ENCODE data around the gene DUSP6.

Gene DUSP6

GRCh38 chr12:89356069-89356665, 3.9 kb upstream of the DUSP6 start:
- H3K4me1 ChIP-seq (ENCODE audit: insufficient read depth, low read length): peaks cover 35% of the 10 kb centered on the region
- H3K4me3 ChIP-seq (ENCODE audit: low read length): peak overlapping the region; percentile 79
- peaks cover 64% of the 10 kb centered on the region for H3K27me3 ChIP-seq (ENCODE audit: insufficient read depth, low read length)
- H3K36me3 ChIP-seq (ENCODE audit: insufficient read depth, low read depth, low read length): no peaks in the 10 kb centered on the region
- H3K9ac ChIP-seq (ENCODE audit: low read depth, low read length): no peak overlapping the region
- H3K27ac ChIP-seq (ENCODE audit: low read length): no peak overlapping the region
- no peaks in the 10 kb centered on the region for H3K9me3 ChIP-seq (ENCODE audit: insufficient read depth, low read depth, low read length)

DNA sequence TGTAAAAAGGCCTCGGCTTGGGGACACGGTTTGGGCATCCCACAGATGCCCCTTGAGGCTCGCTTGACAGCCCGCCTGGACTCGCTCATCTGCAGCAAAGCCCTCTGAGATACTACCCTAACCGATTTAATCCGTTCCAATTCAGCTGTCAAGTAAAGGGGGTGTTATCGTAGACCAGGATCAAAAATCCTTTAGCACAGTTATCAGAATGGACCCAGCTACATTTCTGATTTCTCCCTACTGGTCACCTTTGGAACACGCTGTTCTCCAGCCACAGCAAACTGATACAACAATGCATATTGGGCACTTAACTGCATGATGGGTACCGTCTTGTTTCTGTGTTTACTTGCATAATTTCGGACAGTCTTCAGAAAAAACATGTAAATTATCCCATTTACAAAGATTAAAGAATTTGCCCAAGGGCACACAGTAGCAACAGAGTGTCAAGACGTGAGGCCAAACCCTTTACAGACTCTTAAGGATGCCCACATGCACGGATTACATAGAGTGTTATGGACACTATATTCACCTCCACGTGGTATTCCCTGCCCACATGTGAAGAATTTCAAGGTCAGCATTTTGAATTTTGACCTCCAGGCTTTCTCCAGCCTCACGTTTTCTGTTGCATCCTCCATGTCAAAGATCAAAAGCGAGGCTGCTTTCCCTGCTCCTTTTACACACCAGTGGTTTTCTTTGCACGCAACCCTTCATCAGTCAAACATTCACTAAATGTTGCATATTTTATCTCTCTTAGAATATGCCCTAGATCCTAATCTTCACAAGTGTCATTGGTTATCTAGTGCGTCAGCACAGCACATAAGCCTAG, 3.2 kb upstream of the DUSP6 start:
- peaks cover 71% of the 10 kb centered on the region for H3K27me3 ChIP-seq (ENCODE audit: insufficient read depth, low read length)
- H3K27ac ChIP-seq (ENCODE audit: low read length): no peak overlapping the region
- H3K4me3 ChIP-seq (ENCODE audit: low read length): peak overlapping the region; percentile 79
- H3K36me3 ChIP-seq (ENCODE audit: insufficient read depth, low read depth, low read length): peaks cover 5% of the 10 kb centered on the region; the same call in 1 of the 2 replicates
- H3K9me3 ChIP-seq (ENCODE audit: insufficient read depth, low read depth, low read length): no peaks in the 10 kb centered on the region
- peak overlapping the region; percentile 69; the same call in 1 of the 2 replicates for H3K9ac ChIP-seq (ENCODE audit: low read depth, low read length)
- peaks cover 35% of the 10 kb centered on the region for H3K4me1 ChIP-seq (ENCODE audit: insufficient read depth, low read length)

GRCh38 chr12:89354612-89355067, 2.3 kb upstream of the DUSP6 start:
- no peaks in the 10 kb centered on the region for H3K9me3 ChIP-seq (ENCODE audit: insufficient read depth, low read depth, low read length)
- no peak overlapping the region for H3K27ac ChIP-seq (ENCODE audit: low read length)
- H3K36me3 ChIP-seq (ENCODE audit: insufficient read depth, low read depth, low read length): peaks cover 14% of the 10 kb centered on the region; the same call in 1 of the 2 replicates
- H3K9ac ChIP-seq (ENCODE audit: low read depth, low read length): peak overlapping the region; percentile 69
- H3K27me3 ChIP-seq (ENCODE audit: insufficient read depth, low read length): peaks cover 68% of the 10 kb centered on the region
- peak overlapping the region; percentile 79 for H3K4me3 ChIP-seq (ENCODE audit: low read length)
- H3K4me1 ChIP-seq (ENCODE audit: insufficient read depth, low read length): peaks cover 32% of the 10 kb centered on the region

DNA sequence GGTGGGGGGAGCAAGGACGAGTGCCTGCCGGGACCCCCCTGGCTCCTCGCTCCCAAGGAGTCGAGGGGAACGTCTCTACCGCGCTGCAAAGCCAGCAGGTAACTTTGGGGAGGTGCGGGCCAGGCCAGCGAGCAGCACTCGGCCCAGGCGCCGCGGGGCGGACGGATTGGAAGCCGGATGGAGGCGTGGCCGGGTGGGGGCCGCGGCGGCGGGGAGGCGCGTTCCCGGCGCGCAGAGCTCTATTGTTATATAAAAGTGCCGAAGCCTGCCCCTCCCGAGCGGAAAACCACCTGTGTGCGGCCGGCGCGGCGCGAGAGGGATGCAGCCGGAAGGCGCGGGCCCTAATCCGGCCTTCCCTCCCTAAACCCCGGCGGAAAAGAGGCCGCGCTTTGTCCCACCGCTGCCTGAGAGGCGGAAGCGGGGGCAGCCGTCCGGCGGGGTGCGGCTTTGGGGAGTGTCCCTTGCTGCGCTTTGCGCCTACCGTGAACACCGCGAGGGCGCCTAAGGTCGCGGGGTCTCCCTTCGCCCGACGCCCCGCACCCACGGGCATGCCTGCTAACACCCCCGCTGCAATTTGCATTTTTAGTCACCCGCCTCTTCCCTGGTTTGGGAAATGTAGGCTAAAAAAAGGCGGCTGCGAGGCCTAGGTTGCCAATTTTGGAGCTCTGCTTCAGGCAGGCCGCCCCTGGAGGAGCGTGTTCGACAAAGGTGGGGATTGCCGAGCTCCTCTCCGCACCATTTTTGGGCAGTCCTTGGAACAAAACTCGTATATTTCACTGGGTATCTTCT, 1.7 kb upstream of the DUSP6 start:
- peaks cover 70% of the 10 kb centered on the region for H3K27me3 ChIP-seq (ENCODE audit: insufficient read depth, low read length)
- no peaks in the 10 kb centered on the region for H3K9me3 ChIP-seq (ENCODE audit: insufficient read depth, low read depth, low read length)
- H3K27ac ChIP-seq (ENCODE audit: low read length): no peak overlapping the region
- peaks cover 34% of the 10 kb centered on the region for H3K4me1 ChIP-seq (ENCODE audit: insufficient read depth, low read length)
- peak overlapping the region; percentile 69; the same call in 1 of the 2 replicates for H3K9ac ChIP-seq (ENCODE audit: low read depth, low read length)
- peak overlapping the region; percentile 79 for H3K4me3 ChIP-seq (ENCODE audit: low read length)
- H3K36me3 ChIP-seq (ENCODE audit: insufficient read depth, low read depth, low read length): peaks cover 20% of the 10 kb centered on the region; the same call in 1 of the 2 replicates

GRCh38 chr12:89353188-89353822, 1.0 kb upstream of the DUSP6 start:
- Histone ChIP-seq H3K9ac (ENCODE audit: low read depth, low read length) (peak overlapping the region; percentile 69; the same call in 1 of the 2 replicates), H3K9me3 (ENCODE audit: insufficient read depth, low read depth, low read length) (no peaks in the 10 kb centered on the region), H3K4me3 (ENCODE audit: low read length) (peak overlapping the region; percentile 79), H3K27me3 (ENCODE audit: insufficient read depth, low read length) (peaks cover 70% of the 10 kb centered on the region), H3K27ac (ENCODE audit: low read length) (peak overlapping the region; percentile 84), H3K4me1 (ENCODE audit: insufficient read depth, low read length) (peaks cover 39% of the 10 kb centered on the region), H3K36me3 (ENCODE audit: insufficient read depth, low read depth, low read length) (peaks cover 27% of the 10 kb centered on the region)

- H3K4me3 ChIP-seq (ENCODE audit: low read length): peak overlapping the region; percentile 79
- H3K9me3 ChIP-seq (ENCODE audit: insufficient read depth, low read depth, low read length): no peaks in the 10 kb centered on the region
- H3K27me3 ChIP-seq (ENCODE audit: insufficient read depth, low read length): peaks cover 70% of the 10 kb centered on the region
- peak overlapping the region; percentile 50 for H3K27ac ChIP-seq (ENCODE audit: low read length)
- peaks cover 43% of the 10 kb centered on the region for H3K4me1 ChIP-seq (ENCODE audit: insufficient read depth, low read length)
- H3K9ac ChIP-seq (ENCODE audit: low read depth, low read length): peak overlapping the region; percentile 92
- H3K36me3 ChIP-seq (ENCODE audit: insufficient read depth, low read depth, low read length): peaks cover 38% of the 10 kb centered on the region
Measured at GRCh38 chr12:89352242-89352491, 134 bp downstream of the DUSP6 start.

GRCh38 chr12:89351489-89352241, 636 bp downstream of the DUSP6 start:
- H3K4me3 ChIP-seq (ENCODE audit: low read length): peak overlapping the region; percentile 79
- H3K27me3 ChIP-seq (ENCODE audit: insufficient read depth, low read length): peaks cover 70% of the 10 kb centered on the region
- H3K9me3 ChIP-seq (ENCODE audit: insufficient read depth, low read depth, low read length): no peaks in the 10 kb centered on the region
- H3K27ac ChIP-seq (ENCODE audit: low read length): peak overlapping the region; percentile 50
- H3K36me3 ChIP-seq (ENCODE audit: insufficient read depth, low read depth, low read length): peaks cover 40% of the 10 kb centered on the region
- peaks cover 43% of the 10 kb centered on the region for H3K4me1 ChIP-seq (ENCODE audit: insufficient read depth, low read length)
- H3K9ac ChIP-seq (ENCODE audit: low read depth, low read length): peak overlapping the region; percentile 92

GRCh38 chr12:89350630-89351488, 1.4 kb downstream of the DUSP6 start:
- Histone ChIP-seq H3K9me3 (ENCODE audit: insufficient read depth, low read depth, low read length) (no peaks in the 10 kb centered on the region), H3K4me3 (ENCODE audit: low read length) (peak overlapping the region; percentile 79), H3K36me3 (ENCODE audit: insufficient read depth, low read depth, low read length) (peaks cover 40% of the 10 kb centered on the region), H3K4me1 (ENCODE audit: insufficient read depth, low read length) (peaks cover 44% of the 10 kb centered on the region), H3K9ac (ENCODE audit: low read depth, low read length) (peak overlapping the region; percentile 92; the same call in 1 of the 2 replicates), H3K27ac (ENCODE audit: low read length) (no peak overlapping the region), H3K27me3 (ENCODE audit: insufficient read depth, low read length) (peaks cover 70% of the 10 kb centered on the region)

GRCh38 chr12:89350260-89350629, 2.1 kb downstream of the DUSP6 start:
- H3K9me3 ChIP-seq (ENCODE audit: insufficient read depth, low read depth, low read length): no peaks in the 10 kb centered on the region
- H3K36me3 ChIP-seq (ENCODE audit: insufficient read depth, low read depth, low read length): peaks cover 40% of the 10 kb centered on the region
- H3K4me1 ChIP-seq (ENCODE audit: insufficient read depth, low read length): peaks cover 42% of the 10 kb centered on the region
- peak overlapping the region; percentile 79 for H3K4me3 ChIP-seq (ENCODE audit: low read length)
- peaks cover 64% of the 10 kb centered on the region for H3K27me3 ChIP-seq (ENCODE audit: insufficient read depth, low read length)
- peak overlapping the region; percentile 92; the same call in 1 of the 2 replicates for H3K9ac ChIP-seq (ENCODE audit: low read depth, low read length)
- no peak overlapping the region for H3K27ac ChIP-seq (ENCODE audit: low read length)

- Histone ChIP-seq H3K27me3 (ENCODE audit: insufficient read depth, low read length) (peaks cover 60% of the 10 kb centered on the region), H3K4me3 (ENCODE audit: low read length) (peak overlapping the region; percentile 79), H3K9ac (ENCODE audit: low read depth, low read length) (peak overlapping the region; percentile 92; the same call in 1 of the 2 replicates), H3K36me3 (ENCODE audit: insufficient read depth, low read depth, low read length) (peaks cover 40% of the 10 kb centered on the region), H3K4me1 (ENCODE audit: insufficient read depth, low read length) (peaks cover 41% of the 10 kb centered on the region), H3K27ac (ENCODE audit: low read length) (no peak overlapping the region), H3K9me3 (ENCODE audit: insufficient read depth, low read depth, low read length) (no peaks in the 10 kb centered on the region)
Measured at GRCh38 chr12:89349814-89350213, 2.5 kb downstream of the DUSP6 start.
